ENCODE results near the gene IFNLR1. TPM values are rescaled to one million over a fixed set of nuclear protein-coding genes. Genes with fewer than 3 reads are reported as not detected.
A peak's percentile ranks its signal among the peaks of the same experiment; 100 is the strongest.

The IFNLR1 gene
- total RNA-seq, 1 experiment from 2014 or later, result 9.6 TPM

DNA sequence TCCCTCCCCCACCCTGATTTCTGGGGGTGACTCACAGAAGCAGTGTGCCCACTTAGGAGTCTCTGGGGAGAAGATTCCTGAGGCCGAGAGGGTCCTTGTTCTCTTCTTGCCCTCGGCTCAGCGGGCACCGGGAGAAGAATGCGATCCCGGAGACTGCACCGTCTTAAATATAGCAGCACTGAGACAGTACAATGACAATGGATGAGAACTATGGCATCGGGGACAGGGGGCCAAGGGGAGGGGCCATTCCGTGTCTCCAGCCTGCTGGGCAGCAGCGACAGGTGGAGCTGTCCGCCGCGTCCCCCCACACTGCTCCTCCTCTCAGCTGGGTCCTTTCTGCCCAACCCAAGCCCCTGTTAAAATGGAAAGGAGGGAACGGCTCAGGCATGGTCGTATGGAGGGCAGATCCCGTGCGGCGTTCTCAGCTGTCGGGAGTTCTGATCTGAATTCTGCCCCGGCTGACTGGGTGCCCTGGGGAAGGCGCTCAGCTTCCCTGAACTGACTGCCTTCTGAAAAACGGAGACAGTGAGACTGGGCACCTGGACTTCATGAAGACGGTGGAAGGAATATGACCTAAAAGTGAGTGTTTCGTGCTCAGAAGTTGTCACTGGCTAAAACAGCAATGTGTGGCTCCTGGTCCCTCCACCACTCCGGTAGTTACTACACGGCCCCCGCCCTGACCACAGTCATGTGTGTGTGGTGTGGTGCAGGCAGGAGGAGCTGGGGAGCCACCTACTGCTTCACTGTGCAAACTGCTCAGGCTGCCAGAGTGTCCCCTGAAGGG, 74.9 kb downstream of the IFNLR1 start, which contains the start of gene MYOM3:
Gene MYOM3 (minus strand): TSS at position 140 of the 784 bp plus-strand sequence. CDS start 3,499 bp downstream, outside the sequence.
- Histone ChIP-seq H3K79me1 (ENCODE audit: insufficient read depth, low read depth, low read length, poor library complexity, severe bottlenecking) (no peaks in the 10 kb centered on the region), H3K23ac (ENCODE audit: insufficient read length, low read depth, low read length) (no peak within 1 kb of the TSS), H3K4ac (ENCODE audit: low read depth, low read length) (no peak within 1 kb of the TSS), H4K5ac (ENCODE audit: insufficient read length, low read depth, low read length) (no peak within 1 kb of the TSS), H3K4me2 (ENCODE audit: insufficient read depth, insufficient read length, low read length) (no peak within 1 kb of the TSS), H3K9me3 (ENCODE audit: control insufficient read depth, low read depth, low read length) (no peaks in the 10 kb centered on the region), H3K4me1 (ENCODE audit: insufficient read depth, low read length) (peaks cover 4% of the 10 kb centered on the region; the same call in 1 of the 2 replicates), H3K14ac (ENCODE audit: insufficient read depth, low read length) (no peak within 1 kb of the TSS; the same call in 1 of the 2 replicates), H4K8ac (replicated peaks; ENCODE audit: insufficient read length, low read depth, low read length) (no peak within 1 kb of the TSS), H2BK5ac (ENCODE audit: insufficient read length, low read length) (no peak within 1 kb of the TSS), H4K91ac (ENCODE audit: insufficient read length, low read depth, low read length) (no peak within 1 kb of the TSS), H3K79me2 (ENCODE audit: insufficient read depth, low read length) (no peaks in the 10 kb centered on the region), H3K27ac (ENCODE audit: insufficient read length, low read depth, low read length) (no peak within 1 kb of the TSS), H3K56ac (ENCODE audit: insufficient read length, low read depth, low read length) (no peak within 1 kb of the TSS), H2BK15ac (ENCODE audit: low read depth, low read length) (no peak within 1 kb of the TSS), H3T11ph (ENCODE audit: low read length) (no peak within 1 kb of the TSS), H2BK20ac (ENCODE audit: low read depth, low read length, poor library complexity, severe bottlenecking) (no peak within 1 kb of the TSS), H3K23me2 (ENCODE audit: insufficient read length, low read depth, low read length, poor library complexity, severe bottlenecking) (no peaks in the 10 kb centered on the region), H3K18ac (ENCODE audit: insufficient read length, low read depth, low read length) (no peak within 1 kb of the TSS), H2AK5ac (ENCODE audit: insufficient read length, low read length) (no peak within 1 kb of the TSS), H3K9ac (ENCODE audit: extremely low read depth, insufficient read length, low read length) (no peak within 1 kb of the TSS), H2BK120ac (ENCODE audit: low read depth, low read length, poor library complexity, severe bottlenecking) (no peak within 1 kb of the TSS), H2BK12ac (ENCODE audit: insufficient read length, low read depth, low read length) (no peak within 1 kb of the TSS), H2AFZ (ENCODE audit: low read length) (no peak within 1 kb of the TSS), H4K20me1 (ENCODE audit: control insufficient read depth, insufficient read depth, insufficient read length) (no peaks in the 10 kb centered on the region), H3K27me3 (ENCODE audit: insufficient read depth, low read length) (no peaks in the 10 kb centered on the region)
- peak; percentile 72 for DNase-seq
- Mint-ChIP-seq H3K9me3 (no peaks in the 10 kb centered on the region), H3K36me3 (ENCODE audit: insufficient read depth in 1 of 3, low read depth in 3 of 3) (no peaks in the 10 kb centered on the region), H3K4me1 (peaks cover 32 to 55% of the 10 kb centered on the region in 2 experiments), H3K27ac (no peak within 1 kb of the TSS; a peak in 2 of 7 replicates), H3K27me3 (ENCODE audit: low read depth) (peaks cover 15% of the 10 kb centered on the region), H3K4me3 (peak within 1 kb of the TSS; percentile 29 to 60; a peak in 3 of 5 replicates)
- WGBS (ENCODE audit: extremely low coverage, insufficient read length, low lambda C conversion rate), result no CpG with 5 or more reads among the region's 27 CpGs
- TF ChIP-seq, protein P1, sequence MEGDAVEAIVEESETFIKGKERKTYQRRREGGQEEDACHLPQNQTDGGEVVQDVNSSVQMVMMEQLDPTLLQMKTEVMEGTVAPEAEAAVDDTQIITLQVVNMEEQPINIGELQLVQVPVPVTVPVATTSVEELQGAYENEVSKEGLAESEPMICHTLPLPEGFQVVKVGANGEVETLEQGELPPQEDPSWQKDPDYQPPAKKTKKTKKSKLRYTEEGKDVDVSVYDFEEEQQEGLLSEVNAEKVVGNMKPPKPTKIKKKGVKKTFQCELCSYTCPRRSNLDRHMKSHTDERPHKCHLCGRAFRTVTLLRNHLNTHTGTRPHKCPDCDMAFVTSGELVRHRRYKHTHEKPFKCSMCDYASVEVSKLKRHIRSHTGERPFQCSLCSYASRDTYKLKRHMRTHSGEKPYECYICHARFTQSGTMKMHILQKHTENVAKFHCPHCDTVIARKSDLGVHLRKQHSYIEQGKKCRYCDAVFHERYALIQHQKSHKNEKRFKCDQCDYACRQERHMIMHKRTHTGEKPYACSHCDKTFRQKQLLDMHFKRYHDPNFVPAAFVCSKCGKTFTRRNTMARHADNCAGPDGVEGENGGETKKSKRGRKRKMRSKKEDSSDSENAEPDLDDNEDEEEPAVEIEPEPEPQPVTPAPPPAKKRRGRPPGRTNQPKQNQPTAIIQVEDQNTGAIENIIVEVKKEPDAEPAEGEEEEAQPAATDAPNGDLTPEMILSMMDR (conservative IDR thresholded peaks at IDR 0.05), result peak; percentile 59

Measured in H9 (cell line).